ENCODE data around the gene RFPL3. TPM values are rescaled to one million over a fixed set of nuclear protein-coding genes. Genes with fewer than 3 reads are reported as not detected.

RFPL3 gene
- polyA plus RNA-seq, 3 donors, result not detected

DNA sequence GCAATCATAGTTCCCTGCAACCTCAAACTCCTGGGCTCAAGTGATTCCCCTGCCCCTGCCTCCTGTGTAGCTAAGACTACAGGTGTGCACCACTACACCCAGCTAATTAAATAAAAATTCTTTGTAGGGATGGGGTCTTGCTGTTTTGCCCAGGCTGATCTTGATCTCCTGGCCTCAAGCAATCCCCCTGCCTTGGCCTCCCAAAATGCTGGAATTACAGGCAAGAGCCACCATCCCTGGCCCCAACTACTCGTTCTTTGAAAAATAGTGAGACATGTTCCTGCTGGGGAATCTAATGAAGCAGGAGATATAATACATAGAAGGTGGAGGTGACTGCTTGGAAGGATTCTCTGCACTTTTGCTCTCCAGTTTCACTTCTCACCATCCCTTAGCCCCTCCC, 40.1 kb upstream of the RFPL3 start:
- intact Hi-C loops (cut with micrococcal nuclease), result no loop called here
- H3K9me3 ChIP-seq (replicated peaks in 1 of 2; ENCODE audit: control insufficient read depth in 1 of 2, insufficient read depth in 1 of 2, low read length in 2 of 2), result no peaks in the 10 kb centered on the region
- H3K79me2 ChIP-seq (ENCODE audit: insufficient read depth, low read length), result no peaks in the 10 kb centered on the region
- no peak overlapping the region for H3K27ac ChIP-seq (ENCODE audit: low read depth in 1 of 2, low read length in 2 of 2)
- H3K4me2 ChIP-seq (replicated peaks; ENCODE audit: extremely low read depth, low read length, poor library complexity, severe bottlenecking), result no peak overlapping the region
- Mint-ChIP-seq H3K36me3 (no peaks in the 10 kb centered on the region), H3K27ac (no peak overlapping the region), H3K4me1 (no peaks in the 10 kb centered on the region), H3K27me3 (ENCODE audit: low read depth in 3 of 3) (peaks cover 14 to 25% (median 19%) of the 10 kb centered on the region in 3 donors), H3K9me3 (peaks cover 0 to 4% (median 1%) of the 10 kb centered on the region in 7 donors), H3K4me3 (no peak overlapping the region)
- H4K20me1 ChIP-seq (ENCODE audit: insufficient read depth, low read length), result no peaks in the 10 kb centered on the region
- no peaks in the 10 kb centered on the region for H3K27me3 ChIP-seq (ENCODE audit: control insufficient read depth in 2 of 2, insufficient read depth in 2 of 2, low read length in 2 of 2)
- H3K9ac ChIP-seq (ENCODE audit: insufficient read depth, low read length, poor library complexity, severe bottlenecking), result no peak overlapping the region
- no peak overlapping the region for H2AFZ ChIP-seq (ENCODE audit: insufficient read depth, low read depth, low read length, poor library complexity, severe bottlenecking)
- TF ChIP-seq, protein P1, sequence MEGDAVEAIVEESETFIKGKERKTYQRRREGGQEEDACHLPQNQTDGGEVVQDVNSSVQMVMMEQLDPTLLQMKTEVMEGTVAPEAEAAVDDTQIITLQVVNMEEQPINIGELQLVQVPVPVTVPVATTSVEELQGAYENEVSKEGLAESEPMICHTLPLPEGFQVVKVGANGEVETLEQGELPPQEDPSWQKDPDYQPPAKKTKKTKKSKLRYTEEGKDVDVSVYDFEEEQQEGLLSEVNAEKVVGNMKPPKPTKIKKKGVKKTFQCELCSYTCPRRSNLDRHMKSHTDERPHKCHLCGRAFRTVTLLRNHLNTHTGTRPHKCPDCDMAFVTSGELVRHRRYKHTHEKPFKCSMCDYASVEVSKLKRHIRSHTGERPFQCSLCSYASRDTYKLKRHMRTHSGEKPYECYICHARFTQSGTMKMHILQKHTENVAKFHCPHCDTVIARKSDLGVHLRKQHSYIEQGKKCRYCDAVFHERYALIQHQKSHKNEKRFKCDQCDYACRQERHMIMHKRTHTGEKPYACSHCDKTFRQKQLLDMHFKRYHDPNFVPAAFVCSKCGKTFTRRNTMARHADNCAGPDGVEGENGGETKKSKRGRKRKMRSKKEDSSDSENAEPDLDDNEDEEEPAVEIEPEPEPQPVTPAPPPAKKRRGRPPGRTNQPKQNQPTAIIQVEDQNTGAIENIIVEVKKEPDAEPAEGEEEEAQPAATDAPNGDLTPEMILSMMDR (IDR thresholded peaks at IDR 0.05), result no peak
- H3K4me3 ChIP-seq (replicated peaks in 1 of 3; ENCODE audit: low read depth in 2 of 3, low read length in 3 of 3), result no peak overlapping the region
- H3K36me3 ChIP-seq (replicated peaks in 1 of 2; ENCODE audit: control insufficient read depth in 1 of 2, insufficient read depth in 2 of 2, low read length in 2 of 2), result no peaks in the 10 kb centered on the region
- H3K4me1 ChIP-seq (ENCODE audit: control insufficient read depth in 1 of 2, insufficient read depth in 2 of 2, low read length in 2 of 2), result no peaks in the 10 kb centered on the region
- no peak for DNase-seq
- WGBS (ENCODE audit: insufficient coverage), result no CpG with 5 or more reads among the region's 1 CpG

DNA sequence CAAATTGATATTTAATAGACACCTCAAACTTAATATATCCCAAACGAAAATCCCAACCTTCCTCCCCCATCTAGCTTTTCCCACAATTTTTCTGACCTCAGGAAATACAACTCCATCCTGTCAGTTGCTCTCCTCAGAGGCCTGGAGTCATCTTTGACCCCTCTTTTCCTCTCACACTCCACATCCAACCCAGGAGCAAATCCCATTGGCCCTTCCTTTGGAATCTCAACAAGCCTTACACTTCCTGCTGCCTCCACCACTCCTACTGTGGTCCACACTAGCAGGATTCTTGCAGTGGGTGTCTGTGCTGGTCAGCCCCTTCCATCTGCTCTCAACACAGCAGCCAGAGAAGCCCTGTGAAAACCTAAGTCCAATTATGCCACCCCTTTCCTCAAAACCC, 39.3 kb upstream of the RFPL3 start:
- Histone ChIP-seq H3K4me1 (ENCODE audit: control insufficient read depth in 1 of 2, insufficient read depth in 2 of 2, low read length in 2 of 2) (no peaks in the 10 kb centered on the region), H3K9ac (ENCODE audit: insufficient read depth, low read length, poor library complexity, severe bottlenecking) (no peak overlapping the region), H3K9me3 (replicated peaks in 1 of 2; ENCODE audit: control insufficient read depth in 1 of 2, insufficient read depth in 1 of 2, low read length in 2 of 2) (no peaks in the 10 kb centered on the region), H2AFZ (ENCODE audit: insufficient read depth, low read depth, low read length, poor library complexity, severe bottlenecking) (no peak overlapping the region), H3K27me3 (ENCODE audit: control insufficient read depth in 2 of 2, insufficient read depth in 2 of 2, low read length in 2 of 2) (no peaks in the 10 kb centered on the region), H3K27ac (ENCODE audit: low read depth in 1 of 2, low read length in 2 of 2) (no peak overlapping the region), H4K20me1 (ENCODE audit: insufficient read depth, low read length) (no peaks in the 10 kb centered on the region), H3K79me2 (ENCODE audit: insufficient read depth, low read length) (no peaks in the 10 kb centered on the region), H3K4me3 (replicated peaks in 1 of 3; ENCODE audit: low read depth in 2 of 3, low read length in 3 of 3) (no peak overlapping the region), H3K4me2 (replicated peaks; ENCODE audit: extremely low read depth, low read length, poor library complexity, severe bottlenecking) (no peak overlapping the region), H3K36me3 (replicated peaks in 1 of 2; ENCODE audit: control insufficient read depth in 1 of 2, insufficient read depth in 2 of 2, low read length in 2 of 2) (no peaks in the 10 kb centered on the region)
- DNase-seq, result no peak
- peaks cover 0 to 4% (median 1%) of the 10 kb centered on the region in 7 donors for H3K9me3 Mint-ChIP-seq
- peaks cover 14 to 24% (median 16%) of the 10 kb centered on the region in 3 donors for H3K27me3 Mint-ChIP-seq (ENCODE audit: low read depth in 3 of 3)
- TF ChIP-seq, protein P1 (IDR thresholded peaks at IDR 0.05), result no peak
- intact Hi-C loops (cut with micrococcal nuclease), result no loop called here
- H3K36me3 Mint-ChIP-seq, result no peaks in the 10 kb centered on the region
- H3K4me1 Mint-ChIP-seq, result no peaks in the 10 kb centered on the region
- WGBS (ENCODE audit: insufficient coverage), result 50% methylated on average over 1 of the region's 1 CpG
- no peak overlapping the region for H3K4me3 Mint-ChIP-seq
- no peak overlapping the region for H3K27ac Mint-ChIP-seq
